ENCODE results near the gene STOM. TPM values are rescaled to one million over a fixed set of nuclear protein-coding genes. Genes with fewer than 3 reads are reported as not detected.

STOM gene
- total and polyA plus RNA-seq, 10 of the 15 experiments (the other 5 are each of a cell fraction or from before 2014, with no cell fraction given), result 6.7 to 47.4 (median 39.8) TPM

DNA sequence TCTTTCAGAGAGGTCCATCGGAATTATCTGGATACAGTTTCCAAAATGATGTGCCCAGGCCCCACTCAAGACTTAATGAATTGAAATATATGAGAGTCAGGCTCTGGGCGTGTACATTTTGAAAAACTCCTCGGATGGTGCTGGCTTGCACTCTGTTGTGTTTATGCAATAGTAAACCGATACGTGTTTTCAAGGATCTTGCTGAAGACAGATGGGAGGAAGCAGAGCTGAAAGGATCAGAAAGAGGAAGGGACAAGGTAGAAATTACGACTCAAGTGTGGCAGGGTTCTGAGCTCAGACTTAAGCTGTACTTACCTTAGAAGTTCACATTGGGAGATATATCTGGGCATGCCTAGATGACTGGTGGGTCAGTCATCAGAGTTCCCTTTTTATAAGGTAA, 13.7 kb upstream of the STOM start:
- Histone ChIP-seq H4K20me1 (ENCODE audit: control insufficient read depth, insufficient read depth) (no peaks in the 10 kb centered on the region), H3K4me1 (ENCODE audit: control insufficient read depth, insufficient read depth, low read length) (no peaks in the 10 kb centered on the region), H2AFZ (ENCODE audit: control insufficient read depth, low read depth, low read length) (no peak overlapping the region), H3K36me3 (ENCODE audit: control insufficient read depth in 2 of 2, insufficient read depth in 2 of 2, low read length in 1 of 2) (no peaks in the 10 kb centered on the region), H3K9me3 (replicated peaks; ENCODE audit: control insufficient read depth, insufficient read depth, low read length) (no peaks in the 10 kb centered on the region), H3K4me2 (ENCODE audit: control insufficient read depth, insufficient read depth) (no peak overlapping the region), H3K9ac (ENCODE audit: control insufficient read depth, insufficient read depth, low read length) (no peak overlapping the region), H3K4me3 (no peak overlapping the region), H3K27me3 (replicated peaks in 1 of 2; ENCODE audit: control insufficient read depth in 2 of 2, insufficient read depth in 2 of 2, low read length in 1 of 2) (no peaks in the 10 kb centered on the region), H3K27ac (ENCODE audit: control insufficient read depth, insufficient read depth) (no peak overlapping the region), H3K79me2 (ENCODE audit: control insufficient read depth, insufficient read depth, low read length) (no peaks in the 10 kb centered on the region)
- RAD21 ChIA-PET (ENCODE audit: unreplicated experiment), result interaction anchor here (1.1 kb wide), 1 partner anchor 64 kb away, joined by 4 read pairs; no protein-coding TSS in a partner anchor
- intact Hi-C loops (cut with micrococcal nuclease; ENCODE audit: unreplicated experiment), result no loop called here
- FAIRE-seq (no peak), ATAC-seq (no peak), DNase-seq (ENCODE audit: low read depth, low spot score) (no peak)
- no TSS peak for BruUV-seq (replicated peaks)
- TF ChIP-seq MTA2 (IDR thresholded peaks at IDR 0.05; ENCODE audit: low read depth) (no peak), TCF12 (IDR thresholded peaks at IDR 0.05; ENCODE audit: low read depth, low read length) (no peak), NRF1 (conservative IDR thresholded peaks at IDR 0.05; ENCODE audit: low read depth, low read length) (no peak), ZSCAN29 (IDR thresholded peaks at IDR 0.05) (no peak), CEBPB (IDR thresholded peaks at IDR 0.05; ENCODE audit: borderline replicate concordance in 1 of 2, low read depth in 2 of 2, low read length in 2 of 2) (no peak), YY1 (IDR thresholded peaks at IDR 0.05; ENCODE audit: low read depth, low read length) (no peak), HDAC6 (IDR thresholded peaks at IDR 0.05; ENCODE audit: unreplicated experiment) (no peak), NFYA (IDR thresholded peaks at IDR 0.05; ENCODE audit: borderline replicate concordance, low read depth, low read length) (no peak), MTA3 (IDR thresholded peaks at IDR 0.05; ENCODE audit: borderline replicate concordance, low read length) (no peak), CHD4 (IDR thresholded peaks at IDR 0.05) (no peak)
- TF ChIP-seq, protein P1, sequence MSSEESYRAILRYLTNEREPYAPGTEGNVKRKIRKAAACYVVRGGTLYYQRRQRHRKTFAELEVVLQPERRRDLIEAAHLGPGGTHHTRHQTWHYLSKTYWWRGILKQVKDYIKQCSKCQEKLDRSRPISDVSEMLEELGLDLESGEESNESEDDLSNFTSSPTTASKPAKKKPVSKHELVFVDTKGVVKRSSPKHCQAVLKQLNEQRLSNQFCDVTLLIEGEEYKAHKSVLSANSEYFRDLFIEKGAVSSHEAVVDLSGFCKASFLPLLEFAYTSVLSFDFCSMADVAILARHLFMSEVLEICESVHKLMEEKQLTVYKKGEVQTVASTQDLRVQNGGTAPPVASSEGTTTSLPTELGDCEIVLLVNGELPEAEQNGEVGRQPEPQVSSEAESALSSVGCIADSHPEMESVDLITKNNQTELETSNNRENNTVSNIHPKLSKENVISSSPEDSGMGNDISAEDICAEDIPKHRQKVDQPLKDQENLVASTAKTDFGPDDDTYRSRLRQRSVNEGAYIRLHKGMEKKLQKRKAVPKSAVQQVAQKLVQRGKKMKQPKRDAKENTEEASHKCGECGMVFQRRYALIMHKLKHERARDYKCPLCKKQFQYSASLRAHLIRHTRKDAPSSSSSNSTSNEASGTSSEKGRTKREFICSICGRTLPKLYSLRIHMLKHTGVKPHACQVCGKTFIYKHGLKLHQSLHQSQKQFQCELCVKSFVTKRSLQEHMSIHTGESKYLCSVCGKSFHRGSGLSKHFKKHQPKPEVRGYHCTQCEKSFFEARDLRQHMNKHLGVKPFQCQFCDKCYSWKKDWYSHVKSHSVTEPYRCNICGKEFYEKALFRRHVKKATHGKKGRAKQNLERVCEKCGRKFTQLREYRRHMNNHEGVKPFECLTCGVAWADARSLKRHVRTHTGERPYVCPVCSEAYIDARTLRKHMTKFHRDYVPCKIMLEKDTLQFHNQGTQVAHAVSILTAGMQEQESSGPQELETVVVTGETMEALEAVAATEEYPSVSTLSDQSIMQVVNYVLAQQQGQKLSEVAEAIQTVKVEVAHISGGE (CRISPR knock-in tag; IDR thresholded peaks at IDR 0.05), result no peak
- WGBS (ENCODE audit: insufficient coverage, insufficient replicate concordance, low lambda C conversion rate, missing lambda C conversion rate), result 58% methylated on average over 6 of the region's 6 CpGs
- in situ Hi-C loops (cut with MboI), result no loop called here
- SMC1A ChIA-PET (ENCODE audit: uncharacterized antibody, unreplicated experiment), result no interaction called here
- POLR2A ChIA-PET, result no interaction called here
- CTCF ChIA-PET, result interaction anchor here (1.0 kb wide), 1 partner anchor 16 kb away, joined by 4 read pairs; no protein-coding TSS in a partner anchor

Measured in GM12878 (cell line).